ENCODE results near the gene SZRD1.

The SZRD1 gene

DNA sequence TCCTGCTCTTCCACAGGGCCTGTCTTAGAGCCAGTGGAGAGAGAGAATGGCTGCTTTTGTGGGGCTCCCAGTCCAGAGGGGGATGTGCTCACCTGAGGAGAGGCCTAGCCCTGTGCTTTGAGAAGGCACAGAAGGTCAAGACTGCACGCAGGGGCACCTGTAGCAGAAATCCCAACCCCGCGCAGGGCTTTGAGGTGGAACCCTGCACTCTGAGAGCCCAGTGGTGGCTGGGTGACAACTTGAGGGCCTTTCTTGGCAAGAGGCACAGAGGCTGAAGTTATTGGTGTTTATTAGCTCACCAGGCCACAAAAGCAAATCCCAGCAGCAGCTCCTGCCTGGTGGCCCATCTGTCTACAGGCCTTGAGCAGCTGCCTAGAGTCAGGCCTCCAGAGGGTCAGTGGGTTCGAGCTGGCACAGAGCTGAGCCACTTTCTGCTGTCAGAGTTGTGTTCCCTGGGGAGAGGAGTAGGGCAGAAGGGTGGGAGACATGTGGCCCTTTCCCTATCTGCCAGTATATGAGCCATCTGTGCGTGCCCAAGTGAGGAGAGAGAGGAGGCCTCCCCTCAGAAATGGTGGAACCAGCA lies 31.4 kb downstream of the SZRD1 start:
- H3K27ac ChIP-seq (ENCODE audit: low read length), result no peak overlapping the region
- no peaks in the 10 kb centered on the region for H3K27me3 ChIP-seq (ENCODE audit: control insufficient read depth in 1 of 2, insufficient read depth in 2 of 2, low read length in 2 of 2)
- no peaks in the 10 kb centered on the region for H3K9me3 ChIP-seq (ENCODE audit: control insufficient read depth in 2 of 2, low read length in 2 of 2)
- no peak overlapping the region for H3K4me3 ChIP-seq (ENCODE audit: low read length in 2 of 2)
- no peak overlapping the region for H3K9ac ChIP-seq (ENCODE audit: low read length in 2 of 2)
- peaks cover 10% of the 10 kb centered on the region for H3K4me1 ChIP-seq (ENCODE audit: control insufficient read depth, insufficient read depth, low read length)
- H3K36me3 ChIP-seq (ENCODE audit: control insufficient read depth in 2 of 2, insufficient read depth in 2 of 2, low read length in 2 of 2), result peaks cover 29 to 32% of the 10 kb centered on the region in 2 donors

DNA sequence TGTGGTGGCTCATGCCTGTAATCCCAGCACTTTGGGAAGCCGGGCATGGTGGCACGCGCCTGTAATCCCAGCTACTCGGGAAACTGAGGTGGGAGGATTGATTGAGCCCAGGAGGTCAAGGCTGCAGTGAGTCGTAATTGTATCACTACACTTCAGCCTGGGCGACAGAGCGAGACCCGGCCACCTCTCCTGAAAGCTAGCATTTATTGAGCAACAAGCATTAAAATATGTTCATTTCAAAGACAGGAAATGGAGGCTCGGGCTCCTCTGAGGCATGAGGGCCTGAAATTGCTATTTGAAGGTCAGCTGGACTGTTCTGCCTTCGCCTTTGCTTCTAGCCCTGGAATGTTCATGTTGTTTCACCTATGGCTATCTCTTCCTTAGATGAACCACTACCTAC lies 35.7 kb downstream of the SZRD1 start:
- Histone ChIP-seq H3K36me3 (ENCODE audit: control insufficient read depth in 2 of 2, insufficient read depth in 2 of 2, low read length in 2 of 2) (peaks cover 0 to 7% of the 10 kb centered on the region in 2 donors), H3K27ac (ENCODE audit: low read length) (no peak overlapping the region), H3K4me3 (ENCODE audit: low read length in 2 of 2) (no peak overlapping the region), H3K4me1 (ENCODE audit: control insufficient read depth, insufficient read depth, low read length) (no peaks in the 10 kb centered on the region), H3K27me3 (ENCODE audit: control insufficient read depth in 1 of 2, insufficient read depth in 2 of 2, low read length in 2 of 2) (no peaks in the 10 kb centered on the region), H3K9ac (ENCODE audit: low read length in 2 of 2) (no peak overlapping the region), H3K9me3 (ENCODE audit: control insufficient read depth in 2 of 2, low read length in 2 of 2) (no peaks in the 10 kb centered on the region)

DNA sequence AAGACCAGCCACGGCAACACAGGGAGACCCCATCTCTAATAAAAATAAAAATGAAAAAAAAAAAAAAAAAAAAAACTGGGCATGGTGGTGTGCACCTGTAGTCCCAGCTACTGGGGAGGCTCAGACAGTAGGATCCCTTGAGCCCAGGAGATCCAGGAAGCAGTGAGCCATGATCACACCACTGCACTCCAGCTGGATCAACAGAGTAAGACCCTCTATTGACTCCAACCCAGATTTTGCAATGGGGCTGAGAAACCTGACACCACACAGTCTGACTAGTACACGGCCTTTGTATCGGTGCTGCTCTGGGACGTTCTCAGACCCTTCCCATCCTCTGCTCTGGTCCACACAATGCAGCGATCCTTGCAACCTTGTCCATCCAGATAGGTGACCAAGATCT lies 38.4 kb downstream of the SZRD1 start:
- Histone ChIP-seq H3K4me3 (ENCODE audit: low read length in 2 of 2) (no peak overlapping the region), H3K36me3 (ENCODE audit: control insufficient read depth in 2 of 2, insufficient read depth in 2 of 2, low read length in 2 of 2) (no peaks in the 10 kb centered on the region), H3K9ac (ENCODE audit: low read length in 2 of 2) (no peak overlapping the region), H3K4me1 (ENCODE audit: control insufficient read depth, insufficient read depth, low read length) (no peaks in the 10 kb centered on the region), H3K27me3 (ENCODE audit: control insufficient read depth in 1 of 2, insufficient read depth in 2 of 2, low read length in 2 of 2) (no peaks in the 10 kb centered on the region), H3K27ac (ENCODE audit: low read length) (no peak overlapping the region), H3K9me3 (ENCODE audit: control insufficient read depth in 2 of 2, low read length in 2 of 2) (no peaks in the 10 kb centered on the region)

DNA sequence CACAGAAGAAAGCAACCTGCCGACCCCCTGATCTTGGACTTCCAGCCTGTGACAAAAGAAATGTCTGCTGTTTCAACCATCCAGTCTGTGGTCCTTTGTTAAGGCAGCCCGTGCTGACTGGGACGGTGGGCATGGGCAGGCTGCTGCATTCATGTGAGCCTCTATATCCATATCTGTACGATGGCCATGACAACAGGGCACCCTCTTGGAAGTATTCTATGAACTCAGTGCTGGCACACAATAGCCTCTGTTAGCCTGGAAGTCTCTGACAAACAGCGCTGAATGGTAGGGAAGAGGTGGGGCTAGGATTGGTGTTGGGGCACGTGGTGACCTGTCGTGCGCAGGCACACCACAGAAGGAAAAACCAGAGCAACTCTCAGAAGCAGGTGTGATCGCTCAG lies 39.8 kb downstream of the SZRD1 start:
- H3K36me3 ChIP-seq (ENCODE audit: control insufficient read depth in 2 of 2, insufficient read depth in 2 of 2, low read length in 2 of 2), result no peaks in the 10 kb centered on the region
- no peak overlapping the region for H3K4me3 ChIP-seq (ENCODE audit: low read length in 2 of 2)
- H3K27me3 ChIP-seq (ENCODE audit: control insufficient read depth in 1 of 2, insufficient read depth in 2 of 2, low read length in 2 of 2), result no peaks in the 10 kb centered on the region
- H3K4me1 ChIP-seq (ENCODE audit: control insufficient read depth, insufficient read depth, low read length), result no peaks in the 10 kb centered on the region
- no peak overlapping the region for H3K9ac ChIP-seq (ENCODE audit: low read length in 2 of 2)
- H3K9me3 ChIP-seq (ENCODE audit: control insufficient read depth in 2 of 2, low read length in 2 of 2), result no peaks in the 10 kb centered on the region
- H3K27ac ChIP-seq (ENCODE audit: low read length), result no peak overlapping the region

DNA sequence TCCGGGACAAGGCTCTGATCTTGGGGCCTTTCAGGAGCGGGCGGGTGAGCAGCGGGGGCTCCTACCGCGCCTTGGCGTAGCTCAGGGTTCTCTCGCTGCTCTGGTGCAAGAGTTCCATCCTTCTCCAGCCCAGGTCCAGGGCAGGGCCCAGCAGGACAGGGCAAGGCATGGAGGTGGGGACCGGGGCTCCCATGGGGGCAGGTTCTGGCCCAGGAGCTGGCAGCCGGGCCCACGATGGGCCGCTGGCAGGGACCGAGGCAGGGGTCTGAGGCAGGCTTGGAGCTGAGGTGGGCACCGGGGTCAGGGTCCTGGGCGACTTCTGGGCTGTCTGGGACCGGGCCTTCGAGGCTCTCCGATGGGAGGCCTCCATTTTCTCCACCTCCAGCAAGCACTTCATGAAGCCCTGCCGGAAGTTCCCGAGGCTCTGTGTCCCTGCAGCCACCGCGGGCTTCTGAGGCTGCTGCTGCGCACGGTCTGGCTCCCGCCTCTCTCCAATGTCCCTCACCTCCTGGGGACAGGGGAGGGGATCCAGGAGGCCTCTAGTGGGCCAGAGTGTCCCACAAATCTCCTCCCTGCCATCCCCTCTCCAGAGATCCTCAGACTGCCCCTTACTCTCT lies 42.6 kb downstream of the SZRD1 start:
- Histone ChIP-seq H3K4me1 (ENCODE audit: control insufficient read depth, insufficient read depth, low read length) (no peaks in the 10 kb centered on the region), H3K27ac (ENCODE audit: low read length) (no peak overlapping the region), H3K36me3 (ENCODE audit: control insufficient read depth in 2 of 2, insufficient read depth in 2 of 2, low read length in 2 of 2) (no peaks in the 10 kb centered on the region), H3K9me3 (ENCODE audit: control insufficient read depth in 2 of 2, low read length in 2 of 2) (no peaks in the 10 kb centered on the region), H3K4me3 (ENCODE audit: low read length in 2 of 2) (no peak overlapping the region), H3K9ac (ENCODE audit: low read length in 2 of 2) (no peak overlapping the region), H3K27me3 (ENCODE audit: control insufficient read depth in 1 of 2, insufficient read depth in 2 of 2, low read length in 2 of 2) (no peaks in the 10 kb centered on the region)

DNA sequence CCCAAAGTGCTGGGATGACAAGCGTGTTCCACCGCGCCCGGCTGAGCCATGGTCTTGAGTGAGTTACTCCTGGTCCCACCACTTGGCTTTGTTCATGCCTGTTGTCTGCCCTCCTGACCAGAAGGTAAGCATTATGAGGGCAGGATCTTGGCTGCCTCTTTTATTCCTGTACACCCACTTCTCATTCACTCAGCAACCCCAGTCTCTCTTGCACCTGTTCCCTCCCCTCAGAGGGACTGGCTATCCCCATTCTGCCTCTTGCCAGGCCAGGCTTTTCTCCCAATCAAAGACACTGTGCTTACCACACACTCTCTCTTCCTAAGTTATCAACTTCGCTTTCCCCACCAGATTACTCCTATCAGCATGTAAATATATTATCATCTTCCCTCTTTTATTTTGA lies 43.8 kb downstream of the SZRD1 start:
- no peak overlapping the region for H3K9ac ChIP-seq (ENCODE audit: low read length in 2 of 2)
- H3K27ac ChIP-seq (ENCODE audit: low read length), result no peak overlapping the region
- no peaks in the 10 kb centered on the region for H3K9me3 ChIP-seq (ENCODE audit: control insufficient read depth in 2 of 2, low read length in 2 of 2)
- H3K36me3 ChIP-seq (ENCODE audit: control insufficient read depth in 2 of 2, insufficient read depth in 2 of 2, low read length in 2 of 2), result no peaks in the 10 kb centered on the region
- no peak overlapping the region for H3K4me3 ChIP-seq (ENCODE audit: low read length in 2 of 2)
- H3K27me3 ChIP-seq (ENCODE audit: control insufficient read depth in 1 of 2, insufficient read depth in 2 of 2, low read length in 2 of 2), result no peaks in the 10 kb centered on the region
- H3K4me1 ChIP-seq (ENCODE audit: control insufficient read depth, insufficient read depth, low read length), result no peaks in the 10 kb centered on the region

DNA sequence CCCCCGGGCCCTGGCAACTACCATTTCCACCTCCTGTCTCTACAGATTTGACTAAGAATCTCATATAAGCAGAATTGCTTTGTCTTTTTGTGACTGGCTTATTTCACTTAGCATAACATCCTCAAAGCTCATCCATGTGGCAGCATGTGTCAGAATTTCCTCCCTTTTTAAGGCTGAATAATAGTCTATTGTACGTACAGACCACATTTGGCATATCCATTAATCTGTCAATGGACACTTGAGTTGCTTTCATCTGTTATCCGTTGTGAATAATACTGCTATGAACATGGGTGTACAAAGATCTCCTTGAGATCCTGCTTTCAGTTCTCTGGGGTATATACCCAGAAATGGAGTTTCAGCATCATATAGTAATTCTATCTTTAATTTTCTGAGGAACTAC lies 46.1 kb downstream of the SZRD1 start:
- Histone ChIP-seq H3K27ac (ENCODE audit: low read length) (no peak overlapping the region), H3K27me3 (ENCODE audit: control insufficient read depth in 1 of 2, insufficient read depth in 2 of 2, low read length in 2 of 2) (no peaks in the 10 kb centered on the region), H3K9me3 (ENCODE audit: control insufficient read depth in 2 of 2, low read length in 2 of 2) (no peaks in the 10 kb centered on the region), H3K9ac (ENCODE audit: low read length in 2 of 2) (no peak overlapping the region), H3K4me1 (ENCODE audit: control insufficient read depth, insufficient read depth, low read length) (no peaks in the 10 kb centered on the region), H3K4me3 (ENCODE audit: low read length in 2 of 2) (no peak overlapping the region), H3K36me3 (ENCODE audit: control insufficient read depth in 2 of 2, insufficient read depth in 2 of 2, low read length in 2 of 2) (no peaks in the 10 kb centered on the region)

DNA sequence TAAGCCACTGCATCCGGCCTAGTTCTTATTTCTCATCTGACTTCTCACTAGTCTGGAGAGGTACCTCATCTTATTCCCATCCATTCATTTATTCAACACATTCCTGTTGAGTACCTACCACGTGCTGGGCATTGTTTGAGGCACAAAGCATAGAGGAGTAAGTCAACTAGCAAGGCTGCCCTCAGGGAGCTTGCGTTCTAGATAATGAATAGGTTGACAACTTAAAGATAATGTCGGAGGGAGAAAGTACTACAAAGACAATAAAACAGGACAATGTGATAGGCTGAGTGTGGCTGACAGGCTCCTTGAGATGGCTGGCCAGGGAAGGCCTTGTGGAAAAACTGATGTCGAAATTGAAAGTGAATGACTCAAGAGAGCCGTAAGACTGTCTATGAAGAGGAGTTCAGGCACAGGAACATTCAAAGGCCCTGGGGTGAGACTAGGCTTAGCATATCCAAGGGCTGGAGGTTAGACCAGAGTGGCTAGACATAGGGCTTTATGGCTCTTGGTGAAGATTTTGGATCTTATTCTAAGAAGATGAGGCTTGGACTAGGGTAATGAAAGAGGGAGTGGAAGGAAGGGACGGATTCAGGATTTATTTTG lies 51.9 kb downstream of the SZRD1 start:
- no peak overlapping the region for H3K9ac ChIP-seq (ENCODE audit: low read length in 2 of 2)
- H3K4me1 ChIP-seq (ENCODE audit: control insufficient read depth, insufficient read depth, low read length), result no peaks in the 10 kb centered on the region
- H3K4me3 ChIP-seq (ENCODE audit: low read length in 2 of 2), result no peak overlapping the region
- no peaks in the 10 kb centered on the region for H3K9me3 ChIP-seq (ENCODE audit: control insufficient read depth in 2 of 2, low read length in 2 of 2)
- H3K27me3 ChIP-seq (ENCODE audit: control insufficient read depth in 1 of 2, insufficient read depth in 2 of 2, low read length in 2 of 2), result peaks cover 0 to 7% of the 10 kb centered on the region in 2 donors
- no peaks in the 10 kb centered on the region for H3K36me3 ChIP-seq (ENCODE audit: control insufficient read depth in 2 of 2, insufficient read depth in 2 of 2, low read length in 2 of 2)
- no peak overlapping the region for H3K27ac ChIP-seq (ENCODE audit: low read length)

DNA sequence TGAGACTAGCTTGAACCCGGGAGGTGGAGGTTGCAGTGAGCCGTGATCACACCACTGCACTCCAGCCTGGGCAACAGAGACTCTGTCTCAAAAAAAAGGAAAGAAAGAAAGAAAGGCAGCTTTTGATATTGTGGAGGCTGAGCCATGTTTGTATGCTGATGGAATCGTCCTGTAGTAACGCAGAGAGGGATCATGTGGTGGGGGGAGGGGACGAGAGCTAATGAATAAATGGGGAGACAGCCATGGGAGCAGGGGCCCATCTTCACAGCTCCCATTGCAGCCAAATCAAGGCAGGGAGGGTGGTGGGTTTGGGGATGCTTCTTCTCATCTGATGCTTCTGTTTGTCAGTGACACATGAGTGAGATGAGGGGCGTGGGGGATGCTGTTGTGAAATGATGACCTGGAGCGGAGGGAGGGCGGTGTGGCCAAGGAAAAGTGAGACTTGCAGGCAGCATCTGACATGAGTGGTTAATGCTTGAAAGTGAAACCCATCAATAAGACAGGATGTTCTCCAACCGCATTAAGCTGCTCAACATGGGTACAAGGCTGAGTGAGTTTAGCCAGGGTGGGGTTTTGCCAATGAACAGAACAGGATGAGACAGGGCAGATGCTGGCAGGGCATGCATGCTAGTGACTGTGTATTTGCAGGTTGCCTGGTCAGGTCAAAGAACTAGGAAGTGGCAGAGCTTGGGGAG lies 53.5 kb downstream of the SZRD1 start:
- Histone ChIP-seq H3K27me3 (ENCODE audit: control insufficient read depth in 1 of 2, insufficient read depth in 2 of 2, low read length in 2 of 2) (peaks cover 0 to 7% of the 10 kb centered on the region in 2 donors), H3K36me3 (ENCODE audit: control insufficient read depth in 2 of 2, insufficient read depth in 2 of 2, low read length in 2 of 2) (no peaks in the 10 kb centered on the region), H3K9ac (ENCODE audit: low read length in 2 of 2) (no peak overlapping the region), H3K4me1 (ENCODE audit: control insufficient read depth, insufficient read depth, low read length) (no peaks in the 10 kb centered on the region), H3K27ac (ENCODE audit: low read length) (no peak overlapping the region), H3K9me3 (ENCODE audit: control insufficient read depth in 2 of 2, low read length in 2 of 2) (no peaks in the 10 kb centered on the region), H3K4me3 (ENCODE audit: low read length in 2 of 2) (no peak overlapping the region)

DNA sequence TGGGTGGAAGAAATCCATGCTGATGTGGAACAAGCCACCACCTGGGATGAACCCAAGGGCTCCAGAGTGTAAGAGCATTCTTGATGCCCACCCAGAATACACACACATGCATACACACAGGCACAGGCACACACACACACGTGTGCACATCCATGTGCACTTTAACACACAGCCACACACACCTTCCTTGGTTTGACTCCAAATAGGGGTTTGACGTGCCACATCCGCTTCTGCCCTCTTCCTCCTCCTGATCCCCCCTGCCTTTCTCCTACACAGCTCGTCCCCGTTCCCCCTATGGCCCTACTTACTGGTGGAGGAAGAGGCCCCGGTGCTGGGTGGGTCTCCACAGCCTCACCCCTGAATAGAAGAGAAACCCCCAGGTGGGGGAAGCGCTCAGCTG lies 54.2 kb downstream of the SZRD1 start:
- Histone ChIP-seq H3K4me3 (ENCODE audit: low read length in 2 of 2) (no peak overlapping the region), H3K4me1 (ENCODE audit: control insufficient read depth, insufficient read depth, low read length) (no peaks in the 10 kb centered on the region), H3K36me3 (ENCODE audit: control insufficient read depth in 2 of 2, insufficient read depth in 2 of 2, low read length in 2 of 2) (no peaks in the 10 kb centered on the region), H3K9ac (ENCODE audit: low read length in 2 of 2) (no peak overlapping the region), H3K27me3 (ENCODE audit: control insufficient read depth in 1 of 2, insufficient read depth in 2 of 2, low read length in 2 of 2) (peaks cover 0 to 7% of the 10 kb centered on the region in 2 donors), H3K27ac (ENCODE audit: low read length) (no peak overlapping the region), H3K9me3 (ENCODE audit: control insufficient read depth in 2 of 2, low read length in 2 of 2) (no peaks in the 10 kb centered on the region)

DNA sequence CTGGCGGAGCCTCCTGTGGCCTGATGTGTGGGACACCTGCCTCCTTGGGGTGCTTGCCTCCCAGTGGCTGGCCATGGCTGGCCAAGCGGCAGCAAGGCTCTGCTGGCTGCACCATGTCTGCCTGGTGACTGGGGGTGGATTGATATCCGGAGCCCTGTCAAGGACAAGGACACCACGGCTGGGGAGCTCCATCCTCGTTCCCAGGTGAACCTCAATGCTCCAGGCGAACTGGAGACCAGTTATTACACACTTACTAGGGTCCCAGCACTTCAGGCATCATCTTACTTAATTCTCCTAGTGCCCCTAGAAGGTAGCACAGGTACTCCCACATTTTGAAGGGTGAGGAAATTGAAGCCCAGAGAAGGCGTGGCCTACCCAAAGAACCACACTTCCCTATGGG lies 55.0 kb downstream of the SZRD1 start:
- H3K4me1 ChIP-seq (ENCODE audit: control insufficient read depth, insufficient read depth, low read length), result no peaks in the 10 kb centered on the region

More for the DNA sequence above, 55.0 kb downstream of the SZRD1 start:
- no peaks in the 10 kb centered on the region for H3K9me3 ChIP-seq (ENCODE audit: control insufficient read depth in 2 of 2, low read length in 2 of 2)
- no peak overlapping the region for H3K9ac ChIP-seq (ENCODE audit: low read length in 2 of 2)
- no peak overlapping the region for H3K27ac ChIP-seq (ENCODE audit: low read length)
- no peaks in the 10 kb centered on the region for H3K36me3 ChIP-seq (ENCODE audit: control insufficient read depth in 2 of 2, insufficient read depth in 2 of 2, low read length in 2 of 2)
- H3K4me3 ChIP-seq (ENCODE audit: low read length in 2 of 2), result no peak overlapping the region
- H3K27me3 ChIP-seq (ENCODE audit: control insufficient read depth in 1 of 2, insufficient read depth in 2 of 2, low read length in 2 of 2), result peaks cover 0 to 7% of the 10 kb centered on the region in 2 donors

All from stomach smooth muscle (tissue), 2 donors.